HG03442 (cell line): ENCODE measurements around the gene JAKMIP1.
"Not testable (repeated sequence)": the region's sequence is repeated elsewhere in the genome, so short reads cannot be mapped to it uniquely, and the experiment has no call there.

Experiments used
- ATAC-seq: cut with Tn5 transposase; IDR thresholded peaks from one replicate; pipeline ENCODE4 v1.9.1; 2021; ENCODE audit warnings: mild to moderate bottlenecking, moderate library complexity; ENCODE audit not compliant: unreplicated experiment

Gene JAKMIP1

GRCh38 chr4:6229671-6230501 is 29.5 kb upstream of the JAKMIP1 start:
- no peak for ATAC-seq

GRCh38 chr4:6229095-6229494 is 28.7 kb upstream of the JAKMIP1 start:
- no peak for ATAC-seq

- no peak for ATAC-seq
These were observed 28.1 kb upstream of the JAKMIP1 start for GRCh38 chr4:6228158-6229067.

- ATAC-seq: no peak
These were observed 27.2 kb upstream of the JAKMIP1 start for GRCh38 chr4:6227412-6228157.

GRCh38 chr4:6226506-6226905 is 26.2 kb upstream of the JAKMIP1 start:
- ATAC-seq: no peak

- ATAC-seq: no peak
These were observed 25.1 kb upstream of the JAKMIP1 start for GRCh38 chr4:6225469-6225868.

GRCh38 chr4:6224735-6225134 is 24.4 kb upstream of the JAKMIP1 start:
- no peak for ATAC-seq

- no peak for ATAC-seq
These were observed 22.5 kb upstream of the JAKMIP1 start for GRCh38 chr4:6222761-6223292.

- ATAC-seq: no peak
These were observed 21.8 kb upstream of the JAKMIP1 start for GRCh38 chr4:6221851-6222760.

- ATAC-seq: no peak
These were observed 21.0 kb upstream of the JAKMIP1 start for GRCh38 chr4:6221301-6221850.

GRCh38 chr4:6217716-6218381 is 17.5 kb upstream of the JAKMIP1 start:
- peak; percentile 85 for ATAC-seq

- no peak for ATAC-seq
These were observed 16.2 kb upstream of the JAKMIP1 start for GRCh38 chr4:6216588-6216987.

GRCh38 chr4:6209921-6210320 is 9.6 kb upstream of the JAKMIP1 start:
- ATAC-seq: no peak

GRCh38 chr4:6209291-6209690 is 8.9 kb upstream of the JAKMIP1 start:
- ATAC-seq: not testable (repeated sequence)

GRCh38 chr4:6208416-6208815 is 8.1 kb upstream of the JAKMIP1 start:
- no peak for ATAC-seq

GRCh38 chr4:6207602-6208001 is 7.3 kb upstream of the JAKMIP1 start:
- ATAC-seq: no peak

GRCh38 chr4:6206771-6207290 is 6.5 kb upstream of the JAKMIP1 start:
- ATAC-seq: no peak

- no peak for ATAC-seq
These were observed 5.6 kb upstream of the JAKMIP1 start for GRCh38 chr4:6205973-6206372.

- ATAC-seq: no peak
These were observed 5.2 kb upstream of the JAKMIP1 start for GRCh38 chr4:6205567-6205931.
